Stimulated activated CD4-positive, alpha-beta T cell treated with anti-CD3 and anti-CD28 coated beads, Interleukin-15, amount 100 ng/mL, for 24 hours (primary cell): ENCODE measurements around the gene DRD5.
A peak's percentile ranks its signal among the peaks of the same experiment; 100 is the strongest.
"Not testable (repeated sequence)": the region's sequence is repeated elsewhere in the genome, so short reads cannot be mapped to it uniquely, and the experiment has no call there.

ENCODE experiments used
- DNase-seq: peaks from one replicate; pipeline ENCODE4 v3.0.0-alpha.2; 2020

The DRD5 gene

DNA sequence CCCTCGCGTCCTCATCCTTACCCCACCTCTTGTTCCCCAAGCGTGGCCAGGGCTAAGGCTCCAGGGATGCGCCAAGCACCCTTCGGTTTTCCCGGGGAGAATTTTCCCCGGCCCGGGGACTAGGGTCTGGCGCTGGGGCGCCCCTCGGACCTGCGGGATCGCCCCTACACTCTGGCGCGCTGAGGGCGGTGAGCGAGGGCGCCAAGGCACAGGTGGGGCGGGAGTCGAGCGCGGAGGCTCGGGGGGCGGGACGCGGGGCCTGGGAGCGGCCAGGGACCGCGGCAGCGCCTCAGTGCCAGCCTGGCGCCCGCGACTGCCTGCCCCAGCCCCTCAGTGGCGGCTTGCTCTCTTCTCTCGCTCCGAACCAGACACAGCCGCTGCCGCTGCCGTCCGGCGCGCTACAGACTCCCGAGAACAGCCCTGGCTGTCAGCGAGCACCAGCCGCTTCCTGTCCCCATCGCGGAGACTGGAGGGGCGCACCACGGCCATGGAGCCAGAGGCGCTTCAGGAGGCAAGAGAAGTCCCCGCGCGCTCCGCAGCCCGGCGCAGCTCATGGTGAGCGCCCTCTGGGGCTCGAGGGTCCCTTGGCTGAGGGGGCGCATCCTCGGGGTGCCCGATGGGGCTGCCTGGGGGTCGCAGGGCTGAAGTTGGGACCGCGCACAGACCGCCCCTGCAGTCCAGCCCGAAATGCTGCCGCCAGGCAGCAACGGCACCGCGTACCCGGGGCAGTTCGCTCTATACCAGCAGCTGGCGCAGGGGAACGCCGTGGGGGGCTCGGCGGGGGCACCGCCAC lies at the start of gene DRD5:
TSS of gene DRD5 (plus strand) at position 292 of the 793 bp plus-strand sequence. CDS start at position 688, 396 bp downstream.
- no peak for DNase-seq

DNA sequence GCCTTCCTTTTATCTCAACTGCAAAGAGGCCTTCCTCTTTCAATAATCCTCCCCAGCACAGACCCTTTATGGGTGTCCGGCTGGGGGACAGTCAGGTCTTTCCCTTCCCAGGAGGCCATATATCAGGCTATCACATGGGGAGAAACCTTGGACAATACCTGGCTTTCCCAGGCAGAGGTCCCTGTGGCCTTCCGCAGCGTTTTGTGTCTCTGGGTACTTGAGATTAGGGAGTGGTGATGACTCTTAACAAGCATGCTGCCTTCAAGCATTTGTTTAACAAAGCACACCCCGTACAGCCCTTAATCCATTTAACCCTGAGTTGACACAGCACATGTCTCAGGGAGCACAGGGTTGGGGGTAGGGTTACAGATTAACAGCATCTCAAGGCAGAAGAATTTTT lies 49.2 kb upstream of the DRD5 start:
- DNase-seq = not testable (repeated sequence)

DNA sequence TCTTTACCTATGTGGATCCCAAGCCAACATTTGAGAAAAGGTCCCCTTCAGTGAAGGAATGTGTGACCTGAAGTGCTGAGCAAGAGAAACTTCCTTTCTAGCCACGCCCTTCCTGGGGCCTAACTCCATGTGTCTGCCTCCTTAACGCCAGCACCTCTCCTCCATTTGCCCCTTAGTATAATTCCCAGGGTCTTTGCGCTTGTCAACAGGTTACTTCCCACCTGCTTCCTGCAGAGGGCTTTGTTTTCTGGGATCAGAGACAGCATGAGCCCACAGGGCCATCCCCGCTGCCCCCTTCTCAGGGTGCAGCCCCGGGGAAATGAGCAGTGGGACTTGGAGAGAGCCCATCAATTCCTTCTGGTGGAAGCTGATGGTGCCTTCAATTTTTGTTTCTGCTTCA lies 45.9 kb upstream of the DRD5 start:
- no peak for DNase-seq

DNA sequence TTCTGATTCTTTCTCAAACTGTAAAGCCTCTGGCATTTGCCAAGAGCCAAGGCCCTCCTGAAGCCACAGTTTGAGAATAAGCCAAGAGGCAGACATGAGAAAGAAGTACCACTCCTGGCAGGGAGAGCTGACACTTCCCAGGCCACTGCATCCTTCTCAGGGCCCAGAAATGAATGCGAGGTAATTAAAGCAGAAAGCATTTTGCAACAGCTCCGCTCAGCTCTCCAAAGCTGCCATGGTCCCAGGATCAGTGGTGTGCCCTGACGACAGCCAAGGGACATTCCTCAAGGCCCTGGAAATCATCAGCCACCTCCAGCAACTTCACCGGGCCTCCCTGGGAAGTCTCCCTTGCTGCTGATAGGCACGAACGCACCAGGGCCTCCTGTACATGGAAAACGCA lies 44.2 kb upstream of the DRD5 start:
- DNase-seq = not testable (repeated sequence)

DNA sequence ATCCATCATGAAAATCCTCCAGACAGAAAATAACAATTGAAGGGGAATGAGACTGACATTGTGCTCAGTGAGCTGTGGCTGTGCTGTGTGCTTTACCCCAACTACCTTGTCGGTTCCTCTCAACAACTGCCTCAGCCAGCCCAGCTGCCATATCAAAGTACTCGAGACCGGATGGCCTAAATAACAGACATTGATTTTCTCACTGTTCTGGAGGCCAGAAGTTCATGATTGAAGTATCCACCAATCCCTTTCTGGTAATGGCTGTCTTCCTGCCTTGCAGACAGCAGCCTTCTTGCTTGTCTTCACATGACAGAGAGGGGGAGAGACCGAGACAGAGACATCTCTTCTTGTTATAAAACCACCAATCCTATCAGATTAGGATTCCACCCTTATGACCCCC lies 37.6 kb upstream of the DRD5 start:
- DNase-seq = not testable (repeated sequence)

DNA sequence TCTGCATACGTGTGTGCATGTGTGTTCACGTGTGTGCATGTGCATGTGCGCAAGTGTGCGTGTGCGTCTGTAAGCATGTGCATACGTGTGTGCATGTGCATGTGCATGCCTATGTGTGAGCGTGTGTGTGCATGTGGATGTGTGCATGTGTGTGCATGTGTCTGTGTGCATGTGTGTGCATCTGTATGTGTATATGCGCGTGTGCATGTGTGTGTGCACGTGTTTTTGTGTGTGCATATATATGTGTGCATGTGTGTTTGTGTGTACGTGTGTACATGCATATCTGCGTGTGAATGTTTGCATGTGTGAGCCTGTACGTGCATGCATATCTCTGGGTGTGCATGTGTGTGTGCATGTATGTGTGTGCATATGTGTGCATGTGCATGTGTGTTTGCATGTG lies 35.7 kb upstream of the DRD5 start:
- DNase-seq = no peak

DNA sequence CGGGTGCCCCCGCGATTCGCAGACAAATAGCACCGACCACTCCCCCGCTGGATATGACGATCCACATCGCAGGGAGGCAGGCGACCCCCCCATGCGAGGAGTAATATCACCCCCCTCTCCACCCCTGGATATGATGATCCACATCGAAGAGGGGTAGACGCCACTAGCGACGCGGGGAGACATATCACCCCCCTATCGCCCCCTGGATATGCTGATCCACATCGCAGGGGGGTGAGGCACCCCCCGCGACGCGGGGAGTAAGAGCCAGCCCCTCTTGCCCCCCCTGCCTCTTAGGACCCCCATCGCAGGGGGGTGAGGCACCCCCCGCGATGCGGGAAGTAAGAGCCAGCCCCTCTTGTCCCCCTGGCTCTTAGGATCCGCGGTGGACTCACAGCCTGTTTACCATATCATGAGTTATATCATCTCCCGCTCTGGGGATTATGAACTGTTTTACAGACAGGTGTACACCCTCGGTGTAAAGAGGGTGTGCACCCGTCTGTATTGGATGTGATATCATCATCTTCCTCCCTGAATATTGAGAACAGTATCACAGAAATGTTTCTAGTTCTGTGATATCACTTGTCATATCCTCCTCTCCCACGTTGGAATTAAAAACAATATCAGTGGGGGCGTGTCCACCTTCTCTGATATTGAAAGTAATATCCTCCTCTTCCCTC lies 22.7 kb upstream of the DRD5 start:
- DNase-seq = no peak

DNA sequence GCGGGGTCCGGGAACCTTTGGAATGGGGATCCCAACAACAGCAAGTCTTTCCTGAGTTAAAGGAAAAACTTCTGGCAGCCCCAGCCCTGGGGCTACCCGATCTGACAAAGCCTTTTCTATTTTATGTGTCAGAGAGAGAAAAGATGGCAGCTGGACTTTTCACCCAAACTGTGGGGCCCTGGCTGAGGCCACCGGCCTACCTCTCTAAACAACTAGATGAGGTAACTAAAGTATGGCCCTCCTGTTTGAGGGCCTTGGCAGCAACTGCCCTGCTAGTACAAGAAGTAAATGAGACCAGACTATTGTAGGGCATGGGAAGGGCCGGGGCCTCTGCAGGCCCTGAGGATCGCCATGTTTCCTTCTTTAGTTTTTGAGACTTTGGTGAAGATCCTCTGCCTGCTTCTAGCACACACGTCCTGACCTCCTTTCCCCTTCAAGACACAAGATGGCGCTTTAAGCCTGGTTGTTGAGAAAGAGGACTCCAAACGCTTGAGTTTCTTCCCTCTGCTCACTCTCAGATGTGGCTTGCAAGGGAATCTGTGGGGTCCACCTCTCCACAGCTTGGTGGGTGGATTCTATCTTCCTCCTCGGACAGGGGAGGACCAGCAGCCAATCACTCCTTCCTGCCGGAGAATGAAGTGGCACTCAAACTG lies 18.5 kb upstream of the DRD5 start:
- DNase-seq = peak; percentile 40

DNA sequence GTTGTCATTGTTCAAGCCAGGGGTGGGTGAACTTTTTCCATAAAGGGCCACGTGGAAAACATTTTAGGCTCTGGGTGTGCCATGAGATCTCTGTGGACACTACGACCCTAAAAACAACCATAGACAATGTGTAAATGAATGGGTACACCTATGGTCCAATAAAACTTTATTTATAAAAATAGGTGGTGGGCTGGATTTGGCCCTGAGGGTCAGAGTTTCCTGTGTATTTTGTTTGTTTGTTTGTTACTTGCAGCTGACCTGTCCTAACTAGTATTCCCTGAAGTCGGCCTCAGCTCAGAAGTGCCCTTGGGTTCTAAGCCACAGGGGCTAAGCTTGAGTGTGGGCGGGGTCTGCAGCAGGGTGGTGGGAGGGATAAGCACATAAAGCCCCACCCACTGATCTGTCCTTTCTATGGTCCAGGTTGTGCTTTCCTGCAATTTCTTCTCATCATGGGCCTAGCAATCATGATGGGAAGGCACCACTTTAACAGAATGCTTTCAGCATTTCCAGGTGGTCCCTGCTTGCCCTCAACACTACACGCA lies 17.2 kb upstream of the DRD5 start:
- DNase-seq = no peak

DNA sequence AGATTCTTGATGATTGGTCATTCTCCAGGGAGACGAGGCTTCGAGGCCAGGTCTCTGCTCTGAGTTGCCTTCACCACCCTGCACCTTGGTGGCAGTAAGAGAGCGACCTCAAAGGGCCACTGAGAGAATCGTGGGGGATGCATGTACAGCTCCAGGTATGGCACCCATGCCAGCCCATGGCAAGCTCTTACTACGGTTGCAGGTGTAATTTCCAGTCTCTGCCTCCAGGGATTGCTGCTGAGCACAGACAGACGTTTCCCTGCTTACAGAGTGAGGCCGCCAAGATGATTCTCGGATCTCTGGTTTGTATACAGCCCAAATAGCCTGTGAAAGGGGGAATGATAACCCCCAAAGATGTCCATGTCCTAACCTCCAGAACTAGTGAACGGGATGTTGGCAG lies 16.3 kb upstream of the DRD5 start:
- DNase-seq = peak; percentile 24

DNA sequence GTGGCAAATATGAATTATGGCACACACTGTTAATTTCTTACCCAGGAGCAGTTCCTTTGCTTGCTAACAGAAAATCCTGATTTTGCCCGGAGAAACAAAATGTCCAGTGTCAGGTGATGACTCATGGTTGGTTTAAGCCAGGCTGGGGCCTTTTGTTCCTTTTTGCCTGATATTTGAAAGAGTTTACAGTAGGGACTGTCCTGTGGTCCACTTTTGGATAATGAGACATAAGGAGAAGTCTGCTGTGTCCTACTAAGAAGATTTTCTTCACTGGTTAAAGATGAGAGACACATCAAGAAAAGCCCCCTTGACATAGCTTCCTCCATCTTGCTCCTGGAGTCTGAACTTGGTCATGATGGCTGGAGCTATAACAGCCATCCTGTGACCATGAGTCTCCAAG lies 12.1 kb upstream of the DRD5 start:
- no peak for DNase-seq

DNA sequence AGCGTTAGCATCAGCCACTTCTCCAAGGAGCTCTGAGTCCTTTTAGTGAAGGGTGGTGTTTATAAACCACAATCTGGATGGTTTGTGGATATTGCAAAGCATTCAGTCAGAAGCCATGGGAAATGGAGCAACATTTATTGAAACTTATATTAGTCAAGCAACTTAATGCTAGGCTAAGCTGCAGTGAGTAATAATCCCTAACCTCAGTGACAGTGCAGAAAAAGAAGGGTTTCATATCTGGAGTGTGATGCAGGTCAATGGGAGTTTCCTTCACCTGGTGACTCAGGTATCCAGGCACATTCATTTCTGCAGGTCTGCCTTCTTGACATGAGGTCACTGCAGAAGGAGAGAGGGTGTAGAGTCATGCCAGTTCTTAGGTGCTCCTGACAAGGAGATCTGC lies 10.4 kb upstream of the DRD5 start:
- no peak for DNase-seq

DNA sequence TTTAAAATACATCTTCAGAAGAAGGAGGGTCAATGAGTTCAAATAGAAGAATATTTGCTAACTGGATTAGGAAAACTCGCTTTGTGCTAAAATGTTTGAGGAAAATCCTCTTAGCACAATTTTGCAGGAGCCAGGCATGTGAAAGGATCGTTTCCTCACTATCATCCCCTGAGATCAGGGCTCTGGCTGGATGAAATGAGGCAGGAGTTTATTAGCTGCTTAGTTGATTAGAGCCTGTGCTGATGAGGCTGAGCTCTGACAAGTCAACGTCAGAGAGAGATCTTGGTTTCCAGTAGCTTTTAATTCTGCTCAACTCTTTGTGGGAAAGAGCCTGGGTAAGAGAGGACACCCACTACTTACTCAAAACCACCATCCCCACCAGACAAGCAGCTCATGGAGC lies 8.0 kb upstream of the DRD5 start:
- no peak for DNase-seq

DNA sequence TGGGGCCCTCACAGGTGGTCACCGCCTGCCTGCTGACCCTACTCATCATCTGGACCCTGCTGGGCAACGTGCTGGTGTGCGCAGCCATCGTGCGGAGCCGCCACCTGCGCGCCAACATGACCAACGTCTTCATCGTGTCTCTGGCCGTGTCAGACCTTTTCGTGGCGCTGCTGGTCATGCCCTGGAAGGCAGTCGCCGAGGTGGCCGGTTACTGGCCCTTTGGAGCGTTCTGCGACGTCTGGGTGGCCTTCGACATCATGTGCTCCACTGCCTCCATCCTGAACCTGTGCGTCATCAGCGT lies 652 bp downstream of the DRD5 start:
- no peak for DNase-seq

DNA sequence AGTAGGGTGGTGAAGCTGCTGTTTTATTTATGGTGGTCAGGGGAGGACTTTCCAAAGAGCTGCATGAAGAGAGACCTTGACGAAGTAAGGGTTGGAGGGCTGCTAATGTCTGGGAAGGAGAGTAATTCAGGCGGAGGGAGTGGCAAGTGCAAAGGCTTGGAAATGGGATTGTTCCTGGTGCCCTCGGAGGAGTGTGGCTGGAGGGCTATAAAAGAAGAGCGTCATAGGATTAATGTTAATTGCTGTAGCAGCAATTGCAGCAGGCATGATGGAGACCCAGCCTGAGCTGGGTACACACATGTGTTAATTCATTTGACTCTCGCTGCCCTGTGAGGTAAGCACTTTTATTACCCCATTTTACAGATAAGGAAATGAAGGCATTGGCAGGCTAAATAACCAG lies 4.5 kb downstream of the DRD5 start:
- not testable (repeated sequence) for DNase-seq

DNA sequence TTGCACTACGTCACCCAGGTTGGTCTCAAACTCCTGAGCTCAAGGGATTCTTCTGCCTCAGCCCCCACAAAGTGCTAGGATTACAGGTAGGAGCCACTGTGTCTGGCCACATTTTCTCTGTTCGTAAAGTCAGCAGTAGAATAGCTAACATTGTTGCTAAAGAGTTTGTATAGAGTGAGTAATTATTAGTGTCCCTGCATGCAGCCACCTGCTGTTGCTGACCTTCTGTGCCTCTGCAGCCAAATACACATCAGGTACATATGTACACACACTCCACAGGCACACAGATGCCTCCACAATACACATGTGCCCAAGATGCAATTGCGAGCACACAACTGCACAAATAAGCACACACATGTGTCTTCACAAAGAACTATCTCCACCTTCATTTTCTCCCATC lies 10.9 kb downstream of the DRD5 start:
- no peak for DNase-seq

DNA sequence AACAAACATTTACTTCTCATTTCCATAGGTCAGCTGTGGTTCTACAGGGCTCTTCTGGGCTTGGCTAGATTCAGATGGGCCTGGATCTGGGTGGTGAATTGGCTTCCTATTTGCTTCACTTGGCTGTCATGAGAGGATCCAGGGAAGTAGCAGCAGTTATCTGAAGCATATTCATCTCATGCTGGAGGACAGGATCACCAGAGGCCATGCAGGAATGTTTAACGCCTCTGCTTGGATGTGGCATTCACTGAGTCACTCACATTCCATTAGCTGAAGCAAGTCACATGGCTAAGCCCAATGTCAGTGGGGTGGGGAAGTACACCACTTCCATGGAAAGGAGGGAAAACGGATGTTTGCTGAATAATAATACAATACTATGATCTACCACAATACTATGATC lies 15.2 kb downstream of the DRD5 start:
- not testable (repeated sequence) for DNase-seq

DNA sequence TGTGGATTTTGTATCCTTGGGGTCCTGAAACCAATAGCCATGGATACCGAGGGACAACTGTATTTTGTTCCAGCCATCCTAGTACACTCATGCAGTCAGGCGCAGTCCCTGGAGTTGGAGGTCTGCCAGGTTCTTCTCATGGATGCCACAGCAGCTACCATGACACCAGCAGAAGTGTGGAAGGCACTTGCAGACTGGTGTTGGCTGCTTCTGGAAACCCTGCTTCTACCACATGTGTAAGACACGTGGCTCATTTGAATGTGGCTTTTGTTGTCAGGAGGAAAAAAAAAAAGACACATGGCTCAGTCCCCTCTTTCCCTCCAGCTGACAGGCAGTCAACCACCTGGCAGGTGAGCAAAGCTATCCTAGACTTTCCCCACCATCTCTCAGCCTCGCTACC lies 19.4 kb downstream of the DRD5 start:
- DNase-seq = no peak

DNA sequence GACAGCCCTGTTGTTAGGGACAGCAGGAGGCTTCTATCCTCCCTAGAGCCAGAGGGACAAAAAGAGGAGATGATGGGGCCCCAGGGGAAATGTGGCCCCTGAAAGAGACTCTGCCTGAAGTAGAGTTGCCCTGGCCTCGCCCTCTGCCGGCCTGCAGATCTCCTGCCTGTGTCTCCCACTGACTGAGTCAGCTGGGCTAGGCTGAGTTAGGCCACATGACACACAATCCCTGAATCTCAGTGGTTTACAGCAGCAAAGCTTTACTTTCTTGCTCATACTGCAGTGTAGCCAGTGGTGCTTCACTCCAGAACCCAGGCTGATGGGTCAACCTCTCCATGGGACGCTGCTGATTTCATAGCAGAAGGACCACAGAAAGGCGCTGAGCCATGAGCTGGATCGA lies 23.5 kb downstream of the DRD5 start:
- no peak for DNase-seq

DNA sequence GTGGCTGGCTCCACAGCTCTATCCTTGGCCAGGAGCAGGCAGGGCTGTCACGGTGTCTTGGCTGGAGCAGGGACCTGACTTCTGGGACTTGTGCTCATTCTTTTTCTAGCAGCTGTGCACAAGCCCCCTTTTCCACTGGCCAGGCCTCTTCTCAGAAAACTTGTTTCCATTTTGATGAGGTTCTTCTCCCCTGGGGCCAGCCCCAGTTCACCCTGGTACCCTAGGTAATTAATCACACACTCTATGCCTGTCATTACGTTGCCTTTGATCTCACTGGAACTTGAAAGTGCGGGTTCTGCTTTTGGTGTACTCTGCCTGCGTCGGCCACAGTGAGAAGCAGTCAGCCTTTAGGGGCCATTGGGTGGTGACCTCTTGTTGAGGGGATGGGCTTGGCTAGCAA lies 26.6 kb downstream of the DRD5 start:
- DNase-seq = no peak

DNA sequence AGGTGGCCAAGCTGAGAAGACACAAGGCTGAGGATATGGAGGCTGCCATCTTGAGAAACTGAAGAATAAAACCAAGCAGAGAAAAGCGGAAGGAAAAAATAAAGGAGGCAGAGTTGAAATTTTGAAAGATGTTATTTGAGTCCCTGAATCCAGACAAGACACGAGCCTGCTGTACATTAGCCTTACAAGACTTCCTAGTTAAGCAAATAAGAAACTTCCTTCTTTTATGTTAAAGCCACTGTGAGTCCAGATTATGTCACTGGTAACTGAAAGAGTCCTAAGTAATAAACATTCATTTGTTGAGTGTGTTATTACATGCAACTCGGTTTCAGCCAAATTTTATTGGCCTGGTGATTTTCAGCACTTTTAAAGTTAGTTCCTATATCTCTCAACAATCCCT lies 30.4 kb downstream of the DRD5 start:
- DNase-seq = no peak

DNA sequence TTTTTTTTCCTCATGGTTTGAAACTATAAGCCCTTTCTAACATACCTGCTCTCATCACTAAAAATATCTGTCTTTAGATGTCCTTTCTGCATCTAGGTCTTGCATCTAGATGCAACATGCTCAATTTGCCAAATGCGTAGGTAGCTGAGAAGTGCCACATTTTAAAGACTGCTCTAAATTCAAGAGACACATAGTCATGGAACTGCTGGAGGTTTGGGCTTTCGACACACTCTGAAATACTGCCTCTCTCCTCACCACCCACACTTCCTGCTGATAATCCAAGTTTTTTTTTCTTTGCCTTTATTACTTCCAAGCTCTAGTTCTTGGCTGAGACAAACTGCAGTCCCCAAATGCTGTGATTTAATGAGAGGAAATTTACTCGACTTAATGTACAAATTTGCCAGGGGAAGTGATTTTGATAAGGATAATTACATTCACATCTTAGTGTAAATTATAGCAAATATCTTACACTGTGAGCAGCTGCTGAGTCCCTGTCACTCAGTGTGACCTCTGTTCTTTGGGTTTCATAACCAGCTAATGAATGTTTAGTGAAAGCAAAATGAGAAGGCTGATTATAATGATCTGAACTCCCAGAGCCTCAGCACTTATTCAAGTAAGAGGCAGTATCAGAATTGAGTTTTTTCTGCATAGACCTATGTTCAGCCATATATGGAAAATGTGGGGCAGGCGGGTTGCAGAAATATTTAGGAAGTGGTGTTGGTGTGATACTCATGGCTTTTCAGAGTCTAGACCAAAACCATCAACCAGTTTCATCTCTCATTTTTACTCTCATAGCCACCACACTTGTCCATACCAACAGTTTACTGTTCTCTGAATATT lies 31.3 kb downstream of the DRD5 start:
- DNase-seq = no peak

DNA sequence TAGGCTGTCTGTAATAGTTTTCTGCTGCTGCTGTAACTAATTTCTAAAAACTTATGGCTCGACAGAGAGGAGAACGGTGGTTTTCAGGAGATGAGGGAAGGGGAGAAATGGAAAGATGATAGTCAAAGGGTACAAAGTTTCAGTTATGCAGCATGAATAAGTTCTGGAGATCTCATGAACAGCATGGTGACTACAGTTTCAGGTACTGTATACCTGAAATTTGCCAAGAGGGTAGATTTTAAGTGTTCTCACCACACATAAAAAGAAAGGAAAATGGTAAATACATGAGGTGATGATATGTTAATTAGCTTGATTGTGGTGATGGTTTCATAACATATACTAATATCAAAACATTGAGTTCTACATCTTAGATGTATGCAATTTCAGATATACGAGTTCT lies 34.9 kb downstream of the DRD5 start:
- no peak for DNase-seq
